OCI-LY7 (cell line): ENCODE results near the gene C2CD4D. TPM values are rescaled to one million over a fixed set of nuclear protein-coding genes. Genes with fewer than 3 reads are reported as not detected.

Source experiments
- BruUV-seq: library from RNA; stranded (reverse); fragments of 400-500 nt; replicated peaks from 2 replicates; lab custom pipeline; 2021; lab: Mats Ljungman, UMichigan
- CTCF ChIA-PET: fragments of 300-600 bp; sonication (Branson Sonifier 250); formaldehyde crosslinking; loops from one replicate; lab custom pipeline; 2022; ENCODE audit warnings: antibody characterized with exemption; ENCODE audit not compliant: unreplicated experiment; lab: Charles Lee
- POLR2A ChIA-PET: fragments of 300-600 bp; sonication (Branson Sonifier 250); formaldehyde crosslinking; loops from one replicate; lab custom pipeline; 2022; ENCODE audit warnings: antibody characterized with exemption; lab: Charles Lee
- DNase-seq: peaks from one replicate; pipeline ENCODE4 v3.0.0-alpha.2; 2015; ENCODE audit warnings: low spot score
- H2AFZ ChIP-seq: fragments of 200-600 bp; sonication (generic), shearing (Covaris generic); 2 replicates; pipeline ENCODE4 v1.6.1; 2014; ENCODE audit warnings: mild to moderate bottlenecking, antibody characterized with exemption, low read length, moderate library complexity
- H3K27ac ChIP-seq: fragments of 200-600 bp; sonication (generic); 2 replicates; pipeline ENCODE4 v1.5.1; 2014; ENCODE audit warnings: mixed run types, low read depth, mild to moderate bottlenecking, moderate library complexity, low read length, inconsistent platforms; ENCODE audit not compliant: poor library complexity, severe bottlenecking
- H3K36me3 ChIP-seq: fragments of 200-600 bp; sonication (generic); 2 replicates; pipeline ENCODE4 v1.6.1; 2014; ENCODE audit warnings: mild to moderate bottlenecking, antibody characterized with exemption, low read length, moderate library complexity, mixed read lengths; ENCODE audit not compliant: insufficient read depth
- H3K4me1 ChIP-seq: fragments of 200-600 bp; sonication (generic); 2 replicates; pipeline ENCODE4 v1.5.1; 2014; ENCODE audit warnings: mild to moderate bottlenecking, low read length; ENCODE audit not compliant: insufficient read depth, poor library complexity, severe bottlenecking
- H3K4me2 ChIP-seq: fragments of 200-600 bp; sonication (generic); 2 replicates; pipeline ENCODE4 v1.6.1; 2014; ENCODE audit warnings: mild to moderate bottlenecking, low read length
- H3K4me3 ChIP-seq: fragments of 200-600 bp; sonication (generic); 2 replicates; pipeline ENCODE4 v1.5.1; 2014; ENCODE audit warnings: mild to moderate bottlenecking, low read depth, low read length; ENCODE audit not compliant: poor library complexity, severe bottlenecking
- H3K79me2 ChIP-seq: fragments of 200-600 bp; sonication (generic); 2 replicates; pipeline ENCODE4 v1.6.1; 2016; ENCODE audit warnings: low read depth, mild to moderate bottlenecking, low read length, moderate library complexity, mixed read lengths; ENCODE audit not compliant: insufficient read depth
- H3K9me2 ChIP-seq: fragments of 200-600 bp; sonication (generic); 2 replicates; pipeline ENCODE4 v1.6.1; 2016; ENCODE audit warnings: mild to moderate bottlenecking, low read length, mixed read lengths; ENCODE audit not compliant: insufficient read depth
- H3K9me3 ChIP-seq: fragments of 200-600 bp; sonication (generic); 2 replicates; pipeline ENCODE4 v1.6.1; 2014; ENCODE audit warnings: mild to moderate bottlenecking, mixed run types, low read length, mixed read lengths
- H4K20me1 ChIP-seq: fragments of 200-600 bp; sonication (generic); 2 replicates; pipeline ENCODE4 v1.6.1; 2014; ENCODE audit warnings: mild to moderate bottlenecking, antibody characterized with exemption, low read length, moderate library complexity, mixed read lengths; ENCODE audit not compliant: insufficient read depth
- CTCF ChIP-seq: fragments of 200-600 bp; sonication (generic); conservative IDR thresholded peaks from 2 replicates; pipeline ENCODE4 v1.5.1; 2014; ENCODE audit warnings: mild to moderate bottlenecking, antibody characterized with exemption, low read length, moderate library complexity, mixed read lengths
- EZH2phosphoT487 ChIP-seq: fragments of 200-600 bp; sonication (generic); IDR thresholded peaks from 2 replicates; pipeline ENCODE4 v1.6.1; 2018; ENCODE audit warnings: low read depth, borderline replicate concordance, mild to moderate bottlenecking, mixed run types, antibody characterized with exemption, low read length, moderate library complexity, mixed read lengths
- intact Hi-C: fragments of 100-400 bp; cut with micrococcal nuclease; formaldehyde crosslinking; loops from one replicate; pipeline ENCODE4 v1.10.0; 2022; ENCODE audit not compliant: unreplicated experiment
- total RNA-seq, 2 experiments: library from RNA; depleted of rRNA in 1 of 2; stranded (reverse); fragments of >200 nt in 1 of 2; shearing (Covaris generic) in 1 of 2; gene quantifications; 2 replicates each; pipeline ENCODE4 v1.2.3, GENCODE V29; 2014 to 2022

C2CD4D gene
- total RNA-seq, 2 experiments from 2014 or later = not detected

- TF ChIP-seq EZH2phosphoT487 = no peak
- no peak for TF ChIP-seq CTCF
- intact Hi-C loops = no loop called here
- Histone ChIP-seq H3K4me1 (peaks cover 16% of the 10 kb centered on the region), H3K9me3 (no peaks in the 10 kb centered on the region), H4K20me1 (no peaks in the 10 kb centered on the region), H3K79me2 (no peaks in the 10 kb centered on the region), H3K4me2 (no peak overlapping the region), H3K36me3 (no peaks in the 10 kb centered on the region), H2AFZ (no peak overlapping the region), H3K4me3 (no peak overlapping the region), H3K9me2 (no peaks in the 10 kb centered on the region), H3K27ac (no peak overlapping the region)
- ChIA-PET CTCF (interaction anchor here (0.6 kb wide), 1 partner anchor 237 kb away, joined by 3 read pairs; no protein-coding TSS in a partner anchor), POLR2A (no interaction called here)
- BruUV-seq = no TSS peak
- DNase-seq = no peak
Observed at GRCh38 chr1:151840421-151840820, 801 bp upstream of the C2CD4D start.

- no peak overlapping the region for H3K4me3 ChIP-seq
- no peaks in the 10 kb centered on the region for H3K9me3 ChIP-seq
- ChIA-PET CTCF (no interaction called here), POLR2A (no interaction called here)
- H3K9me2 ChIP-seq = no peaks in the 10 kb centered on the region
- no peaks in the 10 kb centered on the region for H3K36me3 ChIP-seq
- no peak overlapping the region for H2AFZ ChIP-seq
- no peak overlapping the region for H3K27ac ChIP-seq
- no TSS peak for BruUV-seq
- TF ChIP-seq CTCF = no peak
- H3K79me2 ChIP-seq = no peaks in the 10 kb centered on the region
- intact Hi-C loops = loop anchor here (5.0 kb wide), 1 partner anchor 122 kb away; the partner anchor contains the start of gene CELF3
- H3K4me2 ChIP-seq = no peak overlapping the region; the same call in 1 of the 2 replicates
- H3K4me1 ChIP-seq = peaks cover 13% of the 10 kb centered on the region
- no peaks in the 10 kb centered on the region for H4K20me1 ChIP-seq
- no peak for DNase-seq
Observed at GRCh38 chr1:151839082-151839412, 573 bp downstream of the C2CD4D start.

GRCh38 chr1:151838222-151839081 lies 1.2 kb downstream of the C2CD4D start:
- H3K4me3 ChIP-seq = no peak overlapping the region
- no peaks in the 10 kb centered on the region for H3K9me3 ChIP-seq
- H3K36me3 ChIP-seq = no peaks in the 10 kb centered on the region
- no peak for DNase-seq
- H3K9me2 ChIP-seq = no peaks in the 10 kb centered on the region
- no peaks in the 10 kb centered on the region for H3K79me2 ChIP-seq
- no peak overlapping the region for H3K27ac ChIP-seq
- no peak overlapping the region; the same call in 1 of the 2 replicates for H3K4me2 ChIP-seq
- TF ChIP-seq CTCF (no peak), EZH2phosphoT487 (no peak)
- ChIA-PET POLR2A (no interaction called here), CTCF (no interaction called here)
- peaks cover 7% of the 10 kb centered on the region for H3K4me1 ChIP-seq
- no peak overlapping the region for H2AFZ ChIP-seq
- BruUV-seq = no TSS peak
- intact Hi-C loops = loop anchor here (5.0 kb wide), 1 partner anchor 121 kb away; the partner anchor contains the start of gene CELF3
- H4K20me1 ChIP-seq = no peaks in the 10 kb centered on the region
